ENCODE results near the gene PRXL2A.
"Not testable (repeated sequence)": the region's sequence is repeated elsewhere in the genome, so short reads cannot be mapped to it uniquely, and the experiment has no call there.

The PRXL2A gene

DNA sequence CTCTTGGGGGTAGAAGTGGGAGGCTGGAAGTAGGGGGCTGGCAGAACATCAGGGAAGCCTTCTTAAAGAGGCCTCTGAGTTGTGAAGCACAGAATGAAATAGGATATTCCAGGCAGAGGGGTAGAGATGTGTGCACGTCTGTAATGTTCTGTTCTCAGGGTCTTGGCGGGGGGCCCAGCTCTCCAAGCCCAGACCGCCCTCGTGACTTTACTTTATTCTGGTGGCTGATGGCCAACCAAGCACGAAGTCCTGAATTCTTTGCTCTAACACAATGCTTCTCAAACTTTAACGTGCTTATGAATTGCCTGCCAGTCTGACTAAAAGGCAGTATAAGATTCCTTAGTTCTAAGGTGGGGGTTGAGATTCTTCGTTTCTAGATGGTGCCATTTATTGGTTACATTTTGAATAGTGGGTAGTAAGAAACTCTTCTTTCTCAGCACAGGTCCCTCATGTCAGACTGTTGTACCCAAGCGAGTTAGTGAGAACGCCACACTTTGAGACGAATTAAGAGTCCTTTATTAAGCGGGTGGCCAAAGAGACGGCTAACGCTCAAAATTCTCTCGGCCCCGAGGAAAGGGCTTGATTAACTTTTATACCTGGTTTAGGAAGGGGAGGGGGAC lies 8.2 kb downstream of the PRXL2A start:
- H3K4me1 ChIP-seq (ENCODE audit: insufficient read depth, low read length) = peaks cover 19% of the 10 kb centered on the region
- no peaks in the 10 kb centered on the region for H3K9me3 ChIP-seq (ENCODE audit: control insufficient read depth, insufficient read depth, low read length)
- no peak overlapping the region for H3K9ac ChIP-seq (ENCODE audit: low read depth, low read length)
- peaks cover 3% of the 10 kb centered on the region; the same call in 1 of the 2 replicates for H3K36me3 ChIP-seq (ENCODE audit: insufficient read depth, low read length)

DNA sequence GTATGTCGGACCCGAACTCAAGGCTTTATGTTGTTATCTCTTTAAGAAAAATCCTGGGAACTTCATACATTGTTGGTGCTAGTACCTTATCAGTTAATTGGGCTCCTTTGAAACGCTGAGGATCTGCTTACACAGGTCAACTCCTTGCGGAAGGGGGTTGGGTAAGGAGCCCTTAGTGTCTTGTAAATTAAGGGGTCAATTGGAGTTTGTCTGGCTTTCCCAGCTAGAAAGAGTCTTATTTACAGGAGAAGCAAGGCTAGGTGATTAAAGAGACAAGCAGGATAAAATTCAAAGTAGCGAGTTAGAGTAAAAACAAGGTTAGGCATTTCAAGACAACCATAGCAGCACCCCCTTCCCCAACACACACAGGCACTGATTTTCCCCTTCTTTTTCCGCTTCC lies 8.9 kb downstream of the PRXL2A start:
- H3K36me3 ChIP-seq (ENCODE audit: insufficient read depth, low read length); H3K9me3 ChIP-seq (ENCODE audit: control insufficient read depth, insufficient read depth, low read length): not testable (repeated sequence)
- peaks cover 19% of the 10 kb centered on the region for H3K4me1 ChIP-seq (ENCODE audit: insufficient read depth, low read length)

GRCh38 chr10:80421050-80421706 lies 12.8 kb downstream of the PRXL2A start:
- H3K9me3 ChIP-seq (ENCODE audit: control insufficient read depth, insufficient read depth, low read length) = no peaks in the 10 kb centered on the region
- H3K4me1 ChIP-seq (ENCODE audit: insufficient read depth, low read length) = peaks cover 18% of the 10 kb centered on the region
- H3K9ac ChIP-seq (ENCODE audit: low read depth, low read length) = no peak overlapping the region
- H3K36me3 ChIP-seq (ENCODE audit: insufficient read depth, low read length) = peaks cover 3% of the 10 kb centered on the region; the same call in 1 of the 2 replicates

More for the DNA sequence above, 8.9 kb downstream of the PRXL2A start:
- not testable (repeated sequence) for H3K9ac ChIP-seq (ENCODE audit: low read depth, low read length)

DNA sequence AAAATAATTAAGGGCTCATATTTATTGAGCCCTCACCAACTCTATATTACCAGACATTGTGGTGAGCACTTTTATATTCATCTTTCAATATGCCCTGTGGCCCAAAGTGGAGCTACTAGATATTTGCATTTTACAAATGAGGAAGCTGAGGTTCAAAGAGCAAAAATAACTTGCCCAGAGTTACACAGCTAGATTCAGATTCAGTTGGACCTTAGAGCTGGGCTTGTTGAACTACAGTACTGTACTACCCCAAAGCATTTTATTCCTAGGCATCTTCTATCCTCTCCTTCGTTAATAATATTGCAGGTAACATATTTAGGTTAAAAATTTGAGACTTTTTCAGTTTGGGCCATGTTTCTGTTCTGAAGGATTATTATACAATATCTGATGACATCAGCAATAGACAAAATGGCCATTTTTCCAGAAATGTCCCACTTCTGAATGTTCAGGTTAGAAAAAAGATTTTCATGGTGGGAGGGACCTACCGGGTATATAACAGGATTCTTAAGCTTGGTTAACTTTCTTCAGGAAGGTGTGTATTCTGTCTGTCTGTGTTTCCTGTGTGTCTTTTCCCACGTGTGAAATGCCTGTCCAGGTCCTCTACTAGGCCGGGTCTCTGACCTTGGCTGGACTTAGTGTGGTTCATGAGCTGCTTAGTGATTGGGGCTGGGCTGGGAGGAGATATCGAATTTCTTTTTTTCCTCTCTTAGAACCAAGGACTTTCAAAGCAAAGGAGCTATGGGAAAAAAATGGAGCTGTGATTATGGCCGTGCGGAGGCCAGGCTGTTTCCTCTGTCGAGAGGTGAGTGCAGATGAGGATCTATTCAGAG lies 13.6 kb downstream of the PRXL2A start:
- no peaks in the 10 kb centered on the region for H3K9me3 ChIP-seq (ENCODE audit: control insufficient read depth, insufficient read depth, low read length)
- peaks cover 3% of the 10 kb centered on the region; the same call in 1 of the 2 replicates for H3K36me3 ChIP-seq (ENCODE audit: insufficient read depth, low read length)
- H3K9ac ChIP-seq (ENCODE audit: low read depth, low read length) = no peak overlapping the region
- H3K4me1 ChIP-seq (ENCODE audit: insufficient read depth, low read length) = peaks cover 10% of the 10 kb centered on the region

DNA sequence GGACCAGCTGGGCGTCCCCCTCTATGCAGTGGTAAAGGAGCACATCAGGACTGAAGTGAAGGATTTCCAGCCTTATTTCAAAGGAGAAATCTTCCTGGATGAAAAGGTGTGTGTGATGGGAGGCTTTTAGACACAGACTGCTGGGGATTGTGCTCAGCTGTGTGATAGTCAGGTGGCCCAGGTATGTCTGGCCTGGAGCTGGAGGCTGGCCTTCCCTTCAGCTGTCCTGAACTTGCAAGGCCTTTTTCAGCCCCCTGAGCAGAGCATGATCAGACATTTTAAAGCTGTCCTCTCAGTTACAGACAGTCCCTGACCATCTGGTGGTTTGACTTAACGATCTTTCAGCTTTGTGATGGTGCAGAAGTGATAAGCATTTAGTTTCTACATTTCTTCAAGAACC lies 17.6 kb downstream of the PRXL2A start:
- H3K9ac ChIP-seq (ENCODE audit: low read depth, low read length) = no peak overlapping the region
- H3K9me3 ChIP-seq (ENCODE audit: control insufficient read depth, insufficient read depth, low read length) = no peaks in the 10 kb centered on the region
- H3K36me3 ChIP-seq (ENCODE audit: insufficient read depth, low read length) = peaks cover 2% of the 10 kb centered on the region; the same call in 1 of the 2 replicates
- H3K4me1 ChIP-seq (ENCODE audit: insufficient read depth, low read length) = no peaks in the 10 kb centered on the region

DNA sequence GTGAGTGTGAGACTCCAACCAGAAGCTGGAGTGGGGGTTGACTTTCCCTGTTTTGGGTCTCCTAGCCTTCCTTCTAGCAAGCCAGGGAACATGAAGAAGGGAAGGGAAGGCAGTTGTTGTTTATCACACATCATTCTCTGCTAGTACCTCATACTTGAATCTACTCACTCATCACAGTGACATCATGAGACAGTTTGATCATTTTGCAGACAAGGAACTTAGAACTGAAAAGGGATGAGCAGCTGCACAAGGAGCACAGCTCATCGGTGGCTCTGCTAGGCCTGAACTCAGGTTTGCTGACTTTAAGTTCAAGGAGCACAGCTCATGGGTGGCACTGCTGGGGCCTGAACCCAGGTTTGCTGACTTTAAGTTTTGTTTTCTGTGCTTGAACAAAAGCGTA lies 19.2 kb downstream of the PRXL2A start:
- no peaks in the 10 kb centered on the region for H3K9me3 ChIP-seq (ENCODE audit: control insufficient read depth, insufficient read depth, low read length)
- H3K4me1 ChIP-seq (ENCODE audit: insufficient read depth, low read length) = no peaks in the 10 kb centered on the region
- no peaks in the 10 kb centered on the region; the same call in 1 of the 2 replicates for H3K36me3 ChIP-seq (ENCODE audit: insufficient read depth, low read length)
- H3K9ac ChIP-seq (ENCODE audit: low read depth, low read length) = no peak overlapping the region

DNA sequence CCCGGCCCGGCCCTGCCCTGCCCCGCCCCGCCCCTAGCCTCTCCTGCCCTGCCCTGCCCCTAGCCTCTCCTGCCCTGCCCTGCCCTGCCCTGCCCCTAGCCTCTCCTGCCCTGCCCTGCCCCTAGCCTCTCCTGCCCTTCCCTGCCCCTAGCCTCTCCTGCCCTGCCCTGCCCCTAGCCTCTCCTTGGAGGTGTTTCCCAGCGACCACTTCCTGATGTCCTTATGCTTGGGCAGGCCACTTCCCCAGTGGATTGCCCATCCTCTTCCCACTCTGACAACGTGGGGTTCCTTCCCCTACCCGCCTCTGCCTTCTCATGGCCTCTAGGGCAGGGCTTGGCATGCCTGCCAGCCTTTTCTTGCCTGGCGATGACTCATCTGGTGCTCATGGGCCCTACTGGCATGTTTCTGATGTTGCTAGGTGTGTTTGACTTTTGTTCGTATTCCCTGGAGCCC lies 21.2 kb downstream of the PRXL2A start:
- no peaks in the 10 kb centered on the region; the same call in 1 of the 2 replicates for H3K36me3 ChIP-seq (ENCODE audit: insufficient read depth, low read length)
- no peaks in the 10 kb centered on the region for H3K9me3 ChIP-seq (ENCODE audit: control insufficient read depth, insufficient read depth, low read length)
- no peak overlapping the region for H3K9ac ChIP-seq (ENCODE audit: low read depth, low read length)
- H3K4me1 ChIP-seq (ENCODE audit: insufficient read depth, low read length) = no peaks in the 10 kb centered on the region

- Histone ChIP-seq H3K9me3 (ENCODE audit: control insufficient read depth, insufficient read depth, low read length) (no peaks in the 10 kb centered on the region), H3K4me1 (ENCODE audit: insufficient read depth, low read length) (peaks cover 9% of the 10 kb centered on the region; the same call in 1 of the 2 replicates), H3K36me3 (ENCODE audit: insufficient read depth, low read length) (no peaks in the 10 kb centered on the region; the same call in 1 of the 2 replicates), H3K9ac (ENCODE audit: low read depth, low read length) (no peak overlapping the region)
Observed at GRCh38 chr10:80433134-80433533, 24.8 kb downstream of the PRXL2A start.

DNA sequence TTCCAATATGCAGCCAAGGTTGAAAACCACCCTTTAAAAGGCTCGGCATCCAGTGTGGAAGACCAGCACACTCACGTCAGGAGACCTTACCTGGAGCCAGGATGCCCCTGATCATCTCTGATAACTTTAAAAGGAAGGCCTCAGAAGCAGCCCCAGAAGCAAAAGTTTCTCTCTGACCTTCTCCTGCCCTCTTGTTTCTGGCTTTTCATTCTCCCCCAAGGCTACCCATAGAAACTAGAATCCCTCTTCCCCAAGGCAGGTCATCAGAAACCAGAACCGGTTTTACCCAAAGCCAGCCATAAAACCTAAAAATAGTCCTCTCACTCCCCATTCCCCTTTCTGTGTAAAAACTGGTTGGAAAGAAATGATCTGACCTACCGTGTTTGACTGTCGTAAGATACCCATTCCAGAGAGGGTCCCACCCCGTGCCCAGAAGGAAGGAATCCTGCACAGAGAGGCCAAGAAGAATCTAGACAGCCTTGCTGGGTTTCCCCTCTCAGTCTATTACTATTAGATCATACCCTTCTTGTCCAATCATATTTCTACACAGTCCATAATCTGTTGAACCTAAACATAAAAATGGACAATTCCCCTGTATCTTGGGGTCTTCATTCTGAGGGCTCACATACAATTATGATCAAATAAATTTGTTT lies 28.2 kb downstream of the PRXL2A start:
- no peaks in the 10 kb centered on the region for H3K36me3 ChIP-seq (ENCODE audit: insufficient read depth, low read length)
- no peak overlapping the region for H3K9ac ChIP-seq (ENCODE audit: low read depth, low read length)
- H3K9me3 ChIP-seq (ENCODE audit: control insufficient read depth, insufficient read depth, low read length) = no peaks in the 10 kb centered on the region
- peaks cover 9% of the 10 kb centered on the region; the same call in 1 of the 2 replicates for H3K4me1 ChIP-seq (ENCODE audit: insufficient read depth, low read length)

DNA sequence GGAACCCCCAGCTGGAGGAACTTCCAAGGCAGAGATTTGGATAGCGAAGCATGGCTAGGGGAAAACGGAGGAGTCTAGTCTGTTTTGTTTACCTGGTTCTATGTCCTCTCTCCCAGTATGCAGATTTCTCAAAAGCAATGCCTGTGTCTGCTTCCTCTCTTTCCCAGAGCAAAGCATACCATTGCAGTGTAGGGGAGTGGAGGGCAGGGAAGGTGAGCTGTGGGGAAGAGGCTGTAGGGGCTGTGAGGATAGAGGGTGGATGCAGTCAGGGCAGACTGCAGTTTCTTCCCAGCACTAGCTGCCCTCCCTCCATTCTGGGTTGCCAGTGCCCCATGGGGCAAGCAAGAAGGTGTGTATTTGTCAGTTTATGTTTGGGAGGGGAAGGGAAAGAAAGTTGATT lies 28.9 kb downstream of the PRXL2A start:
- H3K36me3 ChIP-seq (ENCODE audit: insufficient read depth, low read length) = no peaks in the 10 kb centered on the region
- H3K9me3 ChIP-seq (ENCODE audit: control insufficient read depth, insufficient read depth, low read length) = no peaks in the 10 kb centered on the region
- no peak overlapping the region for H3K9ac ChIP-seq (ENCODE audit: low read depth, low read length)
- H3K4me1 ChIP-seq (ENCODE audit: insufficient read depth, low read length) = peaks cover 9% of the 10 kb centered on the region; the same call in 1 of the 2 replicates

DNA sequence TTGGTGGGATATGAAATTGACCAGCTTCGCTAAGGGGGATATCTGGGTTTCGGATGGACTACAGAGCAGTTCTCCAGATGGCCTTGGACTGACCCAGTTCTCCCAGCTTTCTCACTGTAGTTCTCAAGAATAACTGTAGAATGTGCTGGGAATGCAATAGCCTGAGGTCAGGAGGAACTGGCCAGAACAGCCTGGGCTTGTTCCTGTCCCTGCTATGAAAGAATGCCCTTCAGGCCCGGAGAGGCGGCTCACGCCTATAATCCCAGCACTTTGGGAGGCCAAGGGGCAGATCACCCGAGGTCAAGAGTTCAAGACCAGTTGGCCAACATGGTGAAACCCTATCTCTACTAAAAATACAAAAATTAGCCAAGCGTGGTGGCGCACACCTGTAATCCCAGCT lies 33.5 kb downstream of the PRXL2A start:
- Histone ChIP-seq H3K36me3 (ENCODE audit: insufficient read depth, low read length) (no peaks in the 10 kb centered on the region), H3K4me1 (ENCODE audit: insufficient read depth, low read length) (peaks cover 8% of the 10 kb centered on the region; the same call in 1 of the 2 replicates), H3K9me3 (ENCODE audit: control insufficient read depth, insufficient read depth, low read length) (no peaks in the 10 kb centered on the region), H3K9ac (ENCODE audit: low read depth, low read length) (no peak overlapping the region)

DNA sequence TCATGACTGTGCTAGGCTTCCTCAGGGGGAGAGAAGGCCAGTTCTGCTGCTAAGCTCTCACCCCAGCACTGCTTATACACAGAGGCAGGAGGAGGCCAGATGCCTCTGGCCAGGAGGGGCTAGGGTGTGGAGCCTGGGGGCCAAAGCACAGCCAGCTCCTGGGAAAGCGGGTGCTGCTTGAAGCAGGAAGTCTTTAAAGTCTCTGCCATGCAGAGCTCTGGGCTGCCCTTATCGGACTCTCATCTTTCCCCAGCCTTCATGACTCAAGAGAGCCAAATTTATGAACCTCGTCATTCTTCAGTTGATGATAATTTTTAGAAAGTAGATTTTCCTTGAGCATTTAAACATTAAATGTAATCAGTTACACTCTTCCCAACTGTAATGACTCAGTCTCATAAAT lies 34.5 kb downstream of the PRXL2A start:
- no peak overlapping the region for H3K9ac ChIP-seq (ENCODE audit: low read depth, low read length)

DNA sequence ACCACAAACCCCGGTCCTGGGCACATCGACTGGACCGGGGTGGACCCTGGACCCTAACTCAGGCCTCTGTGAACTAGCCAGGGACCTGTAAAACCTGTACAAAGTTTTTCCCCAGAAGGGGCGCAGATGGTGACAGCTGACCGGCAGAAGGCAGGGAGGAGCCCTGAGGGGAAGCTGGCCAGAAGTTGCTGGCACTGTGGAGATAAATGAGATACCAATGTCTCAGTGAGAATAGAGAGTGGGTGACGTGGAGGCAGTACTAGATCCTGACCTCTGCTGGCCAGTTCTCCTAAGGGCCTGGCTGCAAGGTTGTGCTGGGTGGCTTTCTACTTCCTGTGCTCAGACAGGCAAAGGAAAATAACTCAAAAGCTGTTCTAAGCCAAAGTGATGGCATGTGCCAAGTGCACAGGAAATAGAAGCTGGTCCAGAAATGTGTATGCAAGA lies 35.2 kb downstream of the PRXL2A start:
- Histone ChIP-seq H3K9ac (ENCODE audit: low read depth, low read length) (no peak overlapping the region), H3K36me3 (ENCODE audit: insufficient read depth, low read length) (no peaks in the 10 kb centered on the region), H3K4me1 (ENCODE audit: insufficient read depth, low read length) (no peaks in the 10 kb centered on the region), H3K9me3 (ENCODE audit: control insufficient read depth, insufficient read depth, low read length) (no peaks in the 10 kb centered on the region)

More for the DNA sequence above, 34.5 kb downstream of the PRXL2A start:
- Histone ChIP-seq H3K4me1 (ENCODE audit: insufficient read depth, low read length) (no peaks in the 10 kb centered on the region), H3K36me3 (ENCODE audit: insufficient read depth, low read length) (no peaks in the 10 kb centered on the region), H3K9me3 (ENCODE audit: control insufficient read depth, insufficient read depth, low read length) (no peaks in the 10 kb centered on the region)

GRCh38 chr10:80444124-80444523 lies 35.8 kb downstream of the PRXL2A start:
- H3K9me3 ChIP-seq (ENCODE audit: control insufficient read depth, insufficient read depth, low read length) = no peaks in the 10 kb centered on the region
- no peaks in the 10 kb centered on the region for H3K4me1 ChIP-seq (ENCODE audit: insufficient read depth, low read length)
- no peaks in the 10 kb centered on the region for H3K36me3 ChIP-seq (ENCODE audit: insufficient read depth, low read length)
- no peak overlapping the region for H3K9ac ChIP-seq (ENCODE audit: low read depth, low read length)

All from ES-I3 (cell line).